Measurements from ENCODE around the gene RAP1A.

Gene RAP1A

DNA sequence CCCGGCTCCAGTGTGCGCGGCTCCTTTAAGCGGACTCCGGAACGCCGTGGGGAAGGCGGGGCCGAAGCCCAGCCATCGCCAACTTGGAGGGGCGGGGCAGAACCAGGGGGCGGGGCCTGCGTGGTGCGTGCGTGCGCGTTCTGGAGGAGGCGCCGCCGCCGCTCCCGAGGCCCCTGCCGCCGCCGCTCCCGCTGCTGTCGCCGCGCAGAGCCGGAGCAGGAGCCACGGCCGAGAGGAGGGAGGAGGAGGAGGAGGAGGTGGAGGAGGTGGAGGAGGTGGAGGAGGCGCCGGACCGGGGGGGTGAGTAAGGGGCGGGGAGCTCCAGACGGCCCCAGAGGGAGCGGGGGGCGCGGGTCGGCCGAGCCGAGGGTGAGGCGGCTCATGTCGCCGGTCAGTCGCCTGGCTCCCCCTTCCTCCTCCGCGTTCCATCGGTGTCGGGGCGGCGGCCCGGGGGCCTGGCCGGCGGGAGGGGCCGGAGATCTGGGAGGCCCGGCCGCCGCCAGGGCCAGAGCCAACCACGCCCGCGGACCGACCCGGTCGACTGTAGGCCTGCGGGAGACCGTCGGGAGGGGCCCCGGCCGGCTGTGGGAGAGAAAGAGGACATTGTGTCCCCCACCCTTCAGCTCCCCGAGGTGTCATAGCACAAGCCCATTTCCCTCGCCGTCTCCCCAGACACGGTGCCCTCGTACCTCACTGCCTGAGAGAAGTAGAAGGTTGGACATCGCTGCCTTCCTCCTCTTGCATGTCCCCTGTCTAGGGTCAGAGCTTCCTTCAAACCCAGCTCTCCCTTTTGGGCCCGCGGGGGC lies at the start of gene RAP1A:
Gene RAP1A (plus strand): TSS at position 155 of the 806 bp plus-strand sequence. CDS start 71,572 bp downstream, outside the sequence.
- DNase-seq, result peak; percentile 92

DNA sequence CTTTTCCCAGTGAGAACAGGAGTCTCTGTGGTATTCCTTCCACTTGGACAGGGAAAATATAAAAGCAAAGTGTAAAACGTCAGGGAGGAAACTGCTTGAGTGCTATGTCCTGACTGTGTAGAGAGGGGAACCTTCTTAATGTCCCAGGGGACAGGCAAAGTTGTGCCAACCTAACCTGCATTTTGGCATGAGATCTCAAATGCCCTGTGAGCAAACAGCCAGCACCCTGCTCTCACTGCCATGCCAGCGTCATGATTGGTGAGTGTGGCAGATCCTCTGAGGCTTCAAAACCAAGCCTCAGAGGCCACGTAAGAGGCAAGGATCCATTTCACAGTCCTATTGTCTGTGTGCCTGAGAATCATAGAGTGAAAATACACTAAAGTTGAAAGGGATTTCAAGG lies 49.7 kb upstream of the RAP1A start:
- no peak for DNase-seq

DNA sequence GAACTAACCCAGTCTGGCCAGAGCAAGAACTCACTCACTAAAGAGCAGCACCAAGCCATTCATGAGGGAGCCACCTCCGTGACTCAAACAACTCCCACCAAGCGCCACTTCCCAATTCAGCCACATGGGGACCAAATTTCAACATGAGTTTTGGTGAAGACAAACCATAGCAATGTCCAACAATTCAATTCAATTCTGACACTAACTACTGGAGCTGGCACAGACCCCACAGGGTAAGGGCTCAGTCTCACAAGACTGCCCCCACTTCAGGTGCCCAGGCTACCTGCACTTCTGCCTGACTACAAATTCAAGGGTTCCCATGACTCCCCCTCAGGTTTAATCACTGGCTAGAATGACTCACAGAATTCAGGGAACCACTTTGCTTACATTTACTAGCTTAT lies 48.8 kb upstream of the RAP1A start:
- DNase-seq, result no peak

DNA sequence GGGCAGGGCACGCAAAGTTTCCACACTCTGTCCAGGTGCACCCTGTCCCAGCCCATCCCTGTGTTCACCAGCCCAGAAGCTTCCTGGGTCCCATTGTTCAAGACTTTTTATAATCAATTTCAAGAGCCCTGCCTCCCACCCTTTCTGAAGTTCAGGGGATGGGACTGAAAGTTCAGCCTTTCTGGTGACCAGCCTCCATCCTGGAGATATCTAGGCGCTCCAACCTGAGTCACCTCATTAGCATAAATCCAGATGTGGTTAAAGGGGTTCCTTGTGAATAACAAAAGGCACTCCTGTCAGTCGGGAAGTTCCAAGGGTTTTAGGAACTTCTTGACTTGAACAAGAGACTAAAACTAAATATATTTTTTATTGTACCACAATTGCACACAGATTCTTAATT lies 48.4 kb upstream of the RAP1A start:
- DNase-seq, result no peak

DNA sequence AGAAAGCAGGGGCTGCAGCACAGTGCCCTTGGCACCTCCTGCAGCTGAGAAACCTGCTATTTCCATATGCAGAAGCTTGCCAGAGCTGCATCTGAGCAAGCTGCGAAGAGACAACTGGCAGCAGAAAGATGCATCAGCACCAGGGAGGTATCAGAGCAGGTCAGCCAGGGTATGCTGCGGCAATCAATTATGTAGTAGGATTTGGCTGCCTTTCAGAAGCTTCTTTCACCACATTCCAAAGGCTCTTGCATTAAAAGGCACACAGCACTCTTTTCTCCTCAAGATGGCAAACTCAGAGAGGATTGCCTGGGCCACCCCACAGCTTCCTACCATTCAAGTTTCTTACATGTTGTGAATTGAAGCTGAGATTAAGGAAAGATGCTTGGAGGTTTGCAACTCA lies 47.6 kb upstream of the RAP1A start:
- peak; percentile 71 for DNase-seq

DNA sequence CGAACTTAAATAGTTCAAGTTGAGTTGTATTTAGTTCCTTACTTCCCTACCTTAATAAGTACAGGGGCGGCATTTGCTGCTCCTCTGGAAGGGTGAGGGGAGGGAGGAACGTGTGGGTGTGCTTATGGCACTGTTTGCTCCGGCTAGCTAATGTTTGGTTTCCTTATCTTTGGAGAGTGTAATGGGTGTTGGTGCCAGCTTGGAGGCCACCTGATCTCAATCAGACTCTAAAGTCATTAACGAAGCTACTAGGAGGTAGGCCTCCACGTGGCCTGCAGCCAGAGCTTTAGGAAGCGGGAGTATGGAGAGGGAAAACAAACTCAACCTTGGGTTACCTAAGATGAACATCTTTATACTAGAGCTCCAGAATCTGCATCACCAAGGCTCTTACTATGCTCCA lies 43.0 kb upstream of the RAP1A start:
- DNase-seq, result no peak

DNA sequence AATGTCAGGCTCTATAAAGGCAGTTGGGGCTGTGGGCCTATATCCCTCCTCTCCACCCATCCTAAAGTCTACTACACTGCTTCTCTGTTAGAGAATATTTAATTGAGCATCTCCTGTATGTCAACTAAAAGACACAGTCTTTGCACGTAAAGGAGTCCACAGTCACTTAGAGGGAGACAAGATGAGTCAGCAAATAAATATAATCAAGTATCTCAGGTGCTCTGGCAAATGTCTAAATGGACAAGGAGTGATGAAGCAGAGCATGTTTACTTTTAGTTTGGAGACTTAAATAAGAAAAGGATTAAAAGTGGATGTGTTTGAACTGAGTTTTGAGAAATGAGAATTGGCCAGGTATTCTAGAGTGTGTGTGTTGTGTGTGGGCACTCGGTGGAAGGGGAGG lies 41.8 kb upstream of the RAP1A start:
- no peak for DNase-seq

DNA sequence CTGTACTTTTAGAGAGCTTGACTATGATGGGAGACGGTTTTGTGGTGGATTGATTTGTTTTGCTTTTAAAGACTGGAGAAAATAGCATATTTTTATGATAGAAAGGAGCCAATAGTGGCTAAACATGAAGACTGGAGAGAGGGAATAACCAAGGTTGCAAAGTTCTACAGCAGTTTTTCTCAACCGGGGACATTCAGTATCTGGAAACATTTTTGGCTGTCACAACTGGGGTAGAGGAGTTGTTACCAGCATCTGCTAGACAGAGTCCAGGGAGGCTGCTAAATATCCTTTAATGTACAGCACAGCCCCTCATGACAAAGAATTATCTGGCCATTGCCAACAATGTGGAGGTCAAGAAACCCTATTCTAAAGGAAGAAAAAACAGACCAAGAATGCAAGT lies 38.4 kb upstream of the RAP1A start:
- DNase-seq, result no peak

DNA sequence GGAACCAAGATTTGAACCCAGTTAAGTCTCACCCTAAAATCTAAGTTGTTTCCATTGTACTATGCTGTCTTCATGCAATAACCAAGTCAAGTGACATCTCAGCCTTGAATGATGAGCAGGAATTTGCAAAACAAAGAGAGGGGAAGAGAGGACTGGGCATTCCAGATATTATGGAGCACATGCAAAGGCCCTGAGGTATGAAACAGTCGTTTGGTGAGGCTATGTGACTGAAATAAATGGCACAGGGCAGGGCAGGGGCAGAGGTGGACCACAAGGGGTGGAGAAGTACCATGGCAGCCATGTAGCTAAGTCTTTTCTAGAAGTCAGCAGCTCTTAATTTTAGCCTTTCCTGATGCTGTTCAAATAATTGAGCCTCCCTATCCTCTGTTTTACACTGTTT lies 37.6 kb upstream of the RAP1A start:
- DNase-seq, result no peak

DNA sequence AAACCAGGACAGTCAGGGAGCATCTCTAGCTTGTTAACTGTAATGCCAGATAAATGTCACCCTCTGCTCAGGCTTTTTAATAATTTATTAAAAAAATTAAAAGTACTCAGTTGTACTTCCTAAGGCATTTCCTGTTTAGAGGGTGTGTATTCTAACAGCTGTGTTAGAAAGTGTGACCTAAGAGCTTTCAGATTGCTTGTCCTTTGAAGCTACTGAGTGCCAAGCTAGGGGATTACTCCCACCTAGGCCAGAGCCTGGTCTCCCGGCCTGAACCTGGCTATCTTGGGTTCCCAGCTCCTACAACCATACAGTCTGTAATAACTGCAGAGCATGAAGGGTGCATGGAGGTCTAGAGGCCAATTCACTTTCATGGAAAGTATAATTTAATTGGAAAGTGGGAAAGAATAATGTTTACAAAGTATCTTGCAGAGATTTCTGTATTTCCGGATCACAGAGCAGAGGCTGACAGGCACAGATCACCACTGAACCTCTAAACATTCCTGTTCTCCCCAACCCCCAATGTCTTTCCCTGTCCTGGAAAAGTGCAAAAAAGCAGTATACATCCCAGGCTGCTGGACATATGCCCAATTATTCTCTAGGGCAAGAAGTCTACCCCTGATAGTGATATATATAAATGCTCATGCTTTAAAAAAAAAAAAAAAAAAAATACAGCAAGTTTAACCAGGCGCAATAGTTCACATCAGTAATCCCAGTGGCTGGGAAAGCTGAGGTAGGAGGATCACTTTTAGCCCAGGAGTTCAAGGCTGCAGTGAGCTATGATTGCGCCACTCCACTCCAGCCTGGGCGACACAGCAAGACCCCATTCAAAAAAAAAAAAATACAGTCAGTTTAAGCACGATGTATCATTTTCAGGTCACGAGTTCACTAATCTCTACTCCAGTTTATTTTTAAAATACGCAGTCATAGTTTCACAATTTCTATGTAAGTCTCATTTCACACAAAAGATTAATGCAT lies 36.7 kb upstream of the RAP1A start:
- peak; percentile 10 for DNase-seq

DNA sequence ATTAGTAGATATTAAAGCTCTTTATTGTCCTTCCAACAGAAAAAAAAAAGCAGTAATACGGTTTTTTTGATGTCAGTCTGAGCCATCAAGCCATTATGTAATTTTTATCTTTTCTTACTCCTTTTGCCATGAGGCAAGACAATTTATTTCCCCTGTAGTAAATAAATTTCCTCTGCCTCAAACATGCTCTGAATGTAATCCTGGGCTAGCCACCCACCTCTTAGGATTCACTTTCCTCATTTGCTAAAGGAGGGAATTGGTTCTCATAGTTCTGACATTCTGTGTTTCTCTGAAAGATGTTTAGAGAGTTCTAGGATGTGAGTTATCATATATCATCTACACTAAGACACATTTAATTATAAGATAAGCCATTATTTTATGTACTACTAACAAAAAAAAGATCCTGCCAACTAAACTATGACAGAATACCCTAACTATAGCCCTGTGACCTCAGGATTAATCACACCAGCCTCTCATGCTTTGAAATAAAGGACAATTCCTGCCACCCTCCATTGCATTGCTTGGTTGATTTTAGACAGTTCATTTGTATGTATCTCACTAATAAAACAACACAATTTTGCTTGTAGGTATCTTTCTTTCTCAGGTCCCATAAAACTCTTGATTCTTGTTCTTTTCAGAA lies 34.0 kb upstream of the RAP1A start:
- peak; percentile 13 for DNase-seq

DNA sequence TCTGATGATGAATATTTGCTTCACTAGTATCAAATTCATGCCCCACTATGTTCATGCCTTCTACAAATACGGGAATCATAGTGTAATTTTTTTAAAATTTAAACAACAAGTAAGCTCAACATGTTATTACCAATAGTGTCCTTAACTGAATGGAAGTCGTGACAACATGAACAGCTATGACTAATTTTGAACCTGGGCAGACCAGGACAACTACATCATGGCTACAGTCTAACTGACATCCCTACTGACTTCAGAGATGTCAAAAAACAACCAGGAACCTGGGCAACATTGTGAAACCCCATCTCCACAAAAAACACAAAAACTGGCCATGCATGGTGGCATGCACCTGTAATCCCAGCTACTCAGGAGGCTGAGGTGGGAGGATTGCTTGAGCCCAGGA lies 33.5 kb upstream of the RAP1A start:
- DNase-seq, result no peak

DNA sequence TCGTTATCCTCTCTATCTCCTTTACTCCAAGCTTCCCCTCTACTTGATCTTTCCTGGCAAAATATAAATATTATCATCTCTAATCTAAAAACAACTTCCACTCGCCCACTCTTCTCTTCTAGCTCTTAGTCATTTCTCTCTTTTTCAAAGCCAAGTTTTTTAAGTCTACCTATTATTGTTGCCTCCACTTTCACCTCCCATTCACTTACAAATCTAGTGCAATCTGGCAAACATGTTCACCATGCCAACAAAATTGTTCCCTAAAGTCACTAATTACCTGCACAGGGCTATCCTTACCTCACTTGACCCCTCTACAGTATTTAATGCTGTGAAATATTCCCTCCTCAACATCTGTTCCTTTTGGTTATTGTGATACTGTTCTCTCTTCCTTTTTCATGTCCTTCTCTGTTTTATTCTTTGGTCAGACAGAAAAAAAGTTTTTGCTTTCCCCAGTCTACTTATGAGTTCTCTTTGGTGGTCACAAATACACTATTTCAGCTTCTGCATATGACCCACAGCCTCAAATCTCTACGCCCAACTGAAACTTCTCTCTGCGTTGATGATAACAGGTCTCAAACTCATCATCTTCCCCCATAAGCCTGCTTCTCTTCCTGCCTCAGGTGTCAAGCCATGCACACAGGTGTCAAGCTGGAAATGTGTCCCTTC lies 31.9 kb upstream of the RAP1A start:
- no peak for DNase-seq

DNA sequence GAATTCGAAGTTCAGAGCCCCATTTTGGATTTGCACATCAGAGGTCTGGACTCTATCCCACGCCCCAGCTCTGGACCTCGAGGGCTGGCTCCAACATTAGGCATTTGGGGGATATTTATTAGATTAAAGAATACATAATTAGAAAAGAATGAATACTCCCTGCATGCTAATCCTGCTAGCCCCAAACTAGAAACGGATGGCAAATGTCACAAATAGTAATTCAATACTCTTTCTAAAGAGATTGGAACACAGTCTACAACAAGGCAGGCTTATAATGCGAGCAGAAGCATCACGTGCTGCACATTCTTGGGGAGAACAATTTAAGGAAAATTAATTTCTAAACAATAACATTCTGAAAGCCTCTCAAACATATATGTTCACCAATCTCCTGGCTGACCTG lies 27.7 kb upstream of the RAP1A start:
- DNase-seq, result no peak

DNA sequence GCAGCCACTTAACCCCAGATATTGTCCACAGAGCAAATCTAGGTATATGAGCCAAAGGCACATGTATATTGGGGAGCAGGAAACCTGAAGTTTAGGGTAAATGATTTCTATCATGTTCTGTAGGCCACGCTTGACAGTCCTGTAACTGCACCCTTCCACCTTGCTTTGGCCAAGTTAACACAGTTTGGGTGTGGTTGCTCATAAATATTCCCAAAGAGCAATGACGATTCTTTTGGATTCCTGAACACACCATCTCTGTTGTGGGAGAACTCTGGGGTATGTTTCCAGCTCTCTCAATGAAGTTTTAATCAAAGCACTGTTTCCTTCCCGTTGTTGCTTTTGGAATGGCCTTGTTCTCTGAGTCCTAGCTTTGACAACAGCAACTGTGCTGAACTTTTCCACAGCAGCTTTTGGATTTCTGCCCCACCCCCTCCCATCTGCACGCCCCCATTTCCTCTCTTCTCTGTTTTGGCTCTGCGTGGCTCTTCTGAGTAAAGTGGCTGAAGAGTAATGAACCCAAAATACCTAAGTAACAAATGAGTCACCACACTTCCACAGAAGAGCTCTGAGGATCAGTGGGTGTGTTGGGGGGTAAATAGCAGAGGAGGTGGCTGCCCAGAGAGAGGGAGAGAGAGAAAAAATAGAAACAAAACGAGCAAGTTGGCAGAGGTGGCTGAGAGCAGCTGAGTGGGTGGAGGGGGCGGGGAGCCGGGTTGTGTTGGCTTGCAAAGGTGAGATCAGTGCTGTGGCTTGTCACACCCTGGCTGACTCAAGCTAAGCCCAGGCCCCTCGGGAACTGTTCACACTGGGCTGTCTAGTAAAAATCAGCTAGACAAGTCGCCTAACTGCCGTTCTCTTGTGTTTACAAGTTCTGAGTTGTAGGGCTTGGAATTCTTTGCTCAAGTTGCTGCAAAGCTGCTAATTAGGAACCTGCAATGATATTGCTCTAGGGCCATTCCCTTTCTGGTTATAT lies 26.9 kb upstream of the RAP1A start:
- peak; percentile 84 for DNase-seq

DNA sequence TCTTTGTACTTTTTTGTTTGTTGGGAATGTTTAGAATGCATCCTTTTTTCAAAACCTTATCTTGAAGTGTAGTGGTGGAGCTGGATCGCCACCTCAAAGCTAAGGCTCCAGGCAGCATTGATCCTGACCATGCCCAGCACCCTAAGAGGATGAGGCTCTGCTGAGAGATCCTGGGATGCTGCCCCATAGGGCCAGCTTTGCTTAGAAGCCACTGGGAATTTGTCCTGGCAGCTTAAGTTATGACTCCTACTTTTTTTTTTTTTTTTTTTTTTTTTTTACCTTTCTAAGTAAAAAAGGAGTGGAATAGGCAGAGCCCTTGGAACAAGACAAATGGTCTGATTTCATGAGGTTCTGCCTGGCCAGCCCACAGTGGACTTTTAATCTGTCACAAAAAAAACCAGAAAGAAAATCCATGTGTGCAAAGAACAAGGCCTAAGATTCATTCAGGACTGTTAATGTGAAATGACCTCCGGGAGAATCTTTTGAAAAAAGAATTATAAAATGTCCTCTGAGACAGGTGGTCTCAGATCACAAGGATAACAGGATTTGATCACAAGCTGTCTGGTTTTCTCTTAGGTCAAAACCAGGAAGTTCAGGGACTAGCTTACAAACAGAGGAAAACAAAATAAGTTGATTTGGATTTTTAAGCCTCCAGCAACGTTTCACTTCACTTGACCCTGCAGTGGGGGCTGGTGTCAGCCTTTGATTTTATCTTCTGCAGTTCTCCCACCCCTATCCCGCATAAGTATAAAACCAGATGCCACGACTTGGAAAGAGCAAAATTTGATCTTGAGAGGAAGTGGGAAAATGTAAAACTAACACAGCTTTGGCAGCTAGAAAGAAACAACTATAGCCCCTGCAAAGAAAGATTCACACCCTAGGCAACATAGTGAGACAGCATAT lies 25.9 kb upstream of the RAP1A start:
- no peak for DNase-seq

DNA sequence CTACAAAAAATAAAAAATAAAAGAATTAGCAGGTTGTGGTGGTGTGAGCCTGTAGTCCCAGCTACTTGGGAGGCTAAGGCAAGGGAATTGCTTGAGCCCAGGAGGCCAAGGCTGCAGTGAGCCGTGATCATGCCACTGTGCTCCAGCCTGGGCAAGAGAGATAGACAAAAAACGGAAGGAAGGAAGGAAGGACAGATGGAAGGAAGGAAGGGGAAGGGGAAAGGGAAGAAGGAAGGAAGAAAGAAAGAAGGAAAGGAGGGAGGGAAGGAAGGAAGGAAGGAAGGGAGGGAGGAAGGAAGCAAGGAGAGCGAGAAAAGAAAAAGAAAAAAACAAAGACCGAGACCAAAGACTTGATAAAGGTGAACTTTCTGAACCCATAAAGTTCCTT lies 25.3 kb upstream of the RAP1A start:
- no peak for DNase-seq

DNA sequence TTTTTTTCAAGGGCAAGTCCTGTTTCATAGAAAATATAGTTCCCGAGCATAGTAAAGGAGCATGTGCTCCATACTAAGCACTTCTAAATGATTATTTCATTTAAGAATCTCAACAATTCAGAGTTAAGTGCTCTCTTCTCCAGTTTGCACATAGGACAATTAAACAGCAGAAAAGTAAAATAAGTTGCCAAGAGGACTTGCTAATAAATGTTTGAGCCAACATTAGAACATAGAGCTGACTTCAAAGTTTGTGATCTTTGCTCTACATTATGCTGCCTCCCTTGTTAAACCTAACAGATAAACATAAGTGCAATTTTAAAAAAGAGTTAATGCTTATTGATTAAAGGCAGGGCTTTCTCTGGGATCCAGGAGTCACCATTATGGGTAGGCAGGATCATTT lies 23.8 kb upstream of the RAP1A start:
- DNase-seq, result no peak

DNA sequence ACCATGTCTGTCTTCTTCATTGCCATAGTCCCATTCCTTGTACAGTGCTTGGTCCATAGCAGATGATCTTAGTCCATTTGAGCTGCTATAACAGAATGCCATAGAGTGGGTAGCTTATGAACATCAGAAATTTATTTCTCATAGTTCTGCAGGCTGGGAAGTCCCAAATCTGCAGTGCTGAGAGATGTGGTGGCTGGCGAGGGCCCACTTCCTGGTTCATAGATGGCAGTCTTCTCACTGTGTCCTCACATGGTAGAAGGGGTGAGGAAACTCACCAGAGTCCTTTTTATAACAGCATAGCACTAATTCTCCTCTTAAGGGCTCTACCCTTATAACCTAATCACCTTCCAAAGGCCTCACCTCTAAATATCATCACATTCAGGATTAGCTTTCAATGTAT lies 23.1 kb upstream of the RAP1A start:
- no peak for DNase-seq

DNA sequence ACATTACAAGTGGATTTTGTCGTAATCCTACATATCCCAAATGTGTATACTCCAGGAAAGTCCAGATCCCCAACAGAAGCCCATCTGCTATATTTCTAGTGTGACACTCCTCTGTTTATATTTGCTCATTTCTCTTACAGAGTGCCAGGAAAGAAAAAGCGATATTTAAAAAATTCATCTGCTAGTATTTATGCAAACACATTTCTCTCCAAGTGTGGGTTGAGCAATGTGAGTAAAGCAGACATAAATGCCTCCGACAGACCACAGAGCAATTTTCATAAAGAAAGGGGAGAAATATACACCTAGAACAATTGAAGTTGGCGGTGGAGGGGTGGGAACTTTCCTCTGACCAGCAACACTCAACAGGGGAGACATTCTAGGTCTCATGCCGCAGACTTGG lies 22.2 kb upstream of the RAP1A start:
- no peak for DNase-seq

DNA sequence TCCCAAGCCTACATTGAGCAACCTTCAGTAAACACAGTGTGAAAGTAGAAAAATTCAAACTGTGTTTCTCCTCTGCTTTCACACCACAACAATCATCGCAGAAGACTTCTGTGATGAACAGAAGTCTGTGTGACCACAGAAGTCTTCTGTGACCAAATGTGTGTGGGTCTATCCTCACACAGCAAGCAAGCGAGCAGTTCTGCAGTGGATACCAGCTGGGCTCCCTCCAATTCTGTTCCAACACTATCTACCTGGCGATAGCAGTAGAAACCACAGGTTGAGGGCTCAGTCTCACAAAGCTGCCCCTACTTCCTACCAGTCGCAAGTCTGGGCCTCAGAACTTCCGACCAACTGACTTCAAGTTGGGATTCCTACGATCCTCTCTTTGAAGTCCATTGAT lies 21.0 kb upstream of the RAP1A start:
- DNase-seq, result no peak
